NCI-H2196 treated with DMSO at 0.1 percent for 48 hours (cell line): Measurements from ENCODE around the gene LOXL1.
"Not testable (repeated sequence)": the region's sequence is repeated elsewhere in the genome, so short reads cannot be mapped to it uniquely, and the experiment has no call there.

ENCODE experiments used
- DNase-seq: peaks from one replicate; lab custom pipeline; 2025; ENCODE audit not compliant: unreplicated experiment; lab: John Stamatoyannopoulos, UW

LOXL1 gene

DNA sequence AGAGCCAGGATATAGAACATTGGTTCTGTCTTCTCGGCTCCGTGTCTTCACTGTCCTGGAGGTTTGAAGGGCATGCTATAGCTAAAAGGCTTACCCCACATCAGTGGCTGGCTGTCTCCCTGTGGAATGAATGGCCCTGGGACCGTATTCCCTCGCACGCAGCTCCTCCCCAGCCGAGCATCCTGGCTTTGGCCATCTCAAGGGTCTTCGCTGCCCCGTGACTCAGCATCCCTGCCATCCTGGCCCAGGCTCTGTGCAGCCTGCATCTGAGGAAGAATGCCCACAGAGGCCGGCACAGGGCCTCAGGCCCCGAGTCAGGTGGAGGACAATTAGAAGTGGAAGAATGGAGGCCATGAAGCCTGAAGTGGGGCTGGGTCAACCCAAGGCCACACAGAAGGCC is 11.0 kb downstream of the LOXL1 start:
- no peak for DNase-seq

DNA sequence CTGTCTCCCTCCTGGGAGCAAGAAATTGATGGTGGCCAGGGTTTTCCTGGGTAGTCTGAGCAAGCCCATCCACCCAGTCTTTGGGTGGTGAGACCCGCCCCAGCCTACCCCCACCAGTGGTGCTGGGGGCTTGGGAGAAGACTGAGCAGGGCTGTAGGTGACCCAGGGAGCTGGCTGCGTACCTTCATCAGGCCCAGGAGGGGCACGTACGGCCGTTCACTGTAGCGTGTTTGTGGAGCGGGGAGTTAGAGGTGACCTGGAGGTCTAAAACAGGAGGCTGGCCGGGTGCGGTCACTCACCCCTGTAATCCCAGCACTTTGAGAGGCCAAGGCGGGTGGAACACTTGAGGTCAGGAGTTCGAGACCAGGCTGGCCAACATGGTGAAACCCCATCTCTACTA is 11.5 kb downstream of the LOXL1 start:
- no peak for DNase-seq

DNA sequence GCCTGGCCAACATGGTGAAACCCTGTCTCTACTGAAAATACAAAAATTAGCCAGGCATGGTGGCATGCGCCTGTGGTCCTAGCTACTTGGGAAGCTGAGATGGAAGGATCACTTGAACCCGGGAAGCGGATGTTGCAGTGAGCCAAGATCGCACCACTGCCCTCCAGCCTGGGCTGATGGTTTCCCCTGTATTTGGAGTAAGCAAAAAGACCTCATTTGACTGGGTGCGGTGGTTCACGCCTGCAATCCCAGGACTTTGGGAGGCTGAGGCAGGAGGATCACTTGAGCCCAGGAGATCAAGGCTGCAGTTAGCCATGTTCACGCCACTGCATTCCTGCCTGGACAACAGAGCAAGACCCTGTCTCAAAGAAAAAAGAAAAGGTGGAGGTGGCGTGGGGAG is 12.3 kb downstream of the LOXL1 start:
- DNase-seq = not testable (repeated sequence)

DNA sequence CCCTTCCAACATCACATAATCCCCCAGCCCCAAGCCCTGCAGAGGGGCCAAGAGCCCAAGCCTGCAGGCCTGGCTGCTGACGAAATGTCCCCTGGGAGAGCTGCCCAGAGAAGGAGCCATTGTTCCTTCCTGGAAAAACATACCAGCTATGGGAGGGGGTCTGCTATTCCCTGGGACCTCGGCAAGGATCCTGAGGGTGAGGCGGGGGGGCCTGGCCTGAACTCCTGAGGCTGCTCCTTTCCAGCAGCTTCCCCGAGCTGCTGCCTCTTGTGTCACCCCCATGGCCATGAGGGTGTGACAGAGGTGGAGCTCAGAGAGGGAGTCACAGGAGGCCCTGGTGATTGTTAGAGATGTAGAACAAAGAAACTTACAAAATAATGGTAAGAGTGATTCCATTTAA is 12.9 kb downstream of the LOXL1 start:
- DNase-seq = no peak

DNA sequence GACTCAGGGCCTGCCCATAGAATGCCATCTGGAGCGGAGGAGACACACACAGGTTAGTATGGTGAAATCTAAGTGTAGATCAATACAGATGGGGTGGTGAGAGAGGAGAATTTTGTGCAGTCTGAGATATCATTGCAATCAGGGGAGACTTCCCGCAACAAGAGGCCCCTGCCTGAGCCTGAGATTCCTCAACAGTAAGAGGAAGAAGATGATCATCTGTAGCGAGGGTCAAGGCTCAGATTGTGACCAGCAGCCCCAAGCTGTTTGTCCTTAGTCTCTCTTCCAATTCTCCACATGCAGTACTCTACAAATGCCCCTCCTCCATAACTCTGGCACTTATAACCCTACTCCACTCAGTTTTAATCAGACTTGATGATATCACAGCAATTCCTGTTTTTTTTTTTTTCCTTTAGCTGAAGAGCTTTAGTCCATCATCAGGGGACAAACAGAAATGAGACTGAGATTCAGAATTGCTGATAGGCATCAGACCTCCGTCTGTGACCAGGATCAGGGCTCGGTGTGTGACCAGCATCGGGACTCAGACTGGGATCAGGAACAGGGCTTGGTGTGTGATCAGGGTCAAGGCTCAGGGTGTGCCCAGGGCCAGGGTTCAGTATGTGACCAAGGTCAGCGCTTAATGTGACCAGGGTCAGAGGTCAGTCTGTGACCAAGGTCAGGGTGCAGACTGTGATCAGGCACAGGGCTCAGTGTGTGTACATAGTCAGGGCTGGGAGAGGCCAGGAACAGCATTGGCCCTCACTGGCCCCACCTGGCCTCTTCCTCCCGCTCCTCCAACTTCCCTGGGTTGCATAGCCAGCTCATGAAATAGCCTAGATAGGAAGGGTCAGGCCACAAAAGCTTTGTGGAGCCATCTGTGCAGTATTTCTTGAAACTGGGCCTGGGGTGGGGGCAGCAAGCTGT is 14.1 kb downstream of the LOXL1 start:
- DNase-seq = no peak

DNA sequence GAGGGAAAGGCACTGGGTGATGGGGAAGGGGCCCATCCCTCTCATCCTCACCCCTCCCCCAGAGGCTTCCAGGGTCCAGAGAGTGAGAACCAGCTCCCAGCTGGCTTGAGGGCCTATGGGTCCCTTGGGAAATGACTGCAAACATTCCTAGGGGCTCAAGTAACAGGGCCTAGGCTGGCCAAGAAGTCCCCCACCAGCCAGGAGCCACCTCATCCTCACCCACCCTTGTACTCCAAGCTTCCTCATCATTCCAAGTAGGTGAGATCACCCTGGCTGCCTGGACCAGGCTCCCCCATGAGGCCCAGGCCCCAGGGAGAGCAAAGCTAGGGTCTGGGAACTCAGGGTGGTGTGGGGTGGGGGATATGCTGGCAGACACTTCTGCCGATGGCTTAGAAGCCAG is 14.8 kb downstream of the LOXL1 start:
- DNase-seq = no peak

DNA sequence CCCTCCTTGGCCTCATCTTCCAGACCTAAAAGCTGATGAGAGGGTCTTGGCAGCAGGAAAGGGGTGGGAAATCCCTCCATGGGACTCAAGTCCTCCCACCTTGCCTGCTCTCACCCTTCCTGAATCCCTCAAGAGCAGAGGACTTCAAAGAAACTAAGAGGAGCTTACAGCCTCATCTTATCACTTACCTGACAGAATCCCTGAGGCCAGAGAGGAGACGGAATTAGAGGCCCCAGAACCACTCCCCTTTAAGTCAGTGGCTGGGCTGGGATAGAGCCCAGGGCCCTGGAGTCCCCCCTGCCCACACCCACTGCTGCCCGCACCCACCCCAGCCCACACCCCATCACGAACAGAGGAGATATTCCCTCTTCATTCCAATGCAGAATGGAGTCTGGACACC is 15.2 kb downstream of the LOXL1 start:
- DNase-seq = no peak

DNA sequence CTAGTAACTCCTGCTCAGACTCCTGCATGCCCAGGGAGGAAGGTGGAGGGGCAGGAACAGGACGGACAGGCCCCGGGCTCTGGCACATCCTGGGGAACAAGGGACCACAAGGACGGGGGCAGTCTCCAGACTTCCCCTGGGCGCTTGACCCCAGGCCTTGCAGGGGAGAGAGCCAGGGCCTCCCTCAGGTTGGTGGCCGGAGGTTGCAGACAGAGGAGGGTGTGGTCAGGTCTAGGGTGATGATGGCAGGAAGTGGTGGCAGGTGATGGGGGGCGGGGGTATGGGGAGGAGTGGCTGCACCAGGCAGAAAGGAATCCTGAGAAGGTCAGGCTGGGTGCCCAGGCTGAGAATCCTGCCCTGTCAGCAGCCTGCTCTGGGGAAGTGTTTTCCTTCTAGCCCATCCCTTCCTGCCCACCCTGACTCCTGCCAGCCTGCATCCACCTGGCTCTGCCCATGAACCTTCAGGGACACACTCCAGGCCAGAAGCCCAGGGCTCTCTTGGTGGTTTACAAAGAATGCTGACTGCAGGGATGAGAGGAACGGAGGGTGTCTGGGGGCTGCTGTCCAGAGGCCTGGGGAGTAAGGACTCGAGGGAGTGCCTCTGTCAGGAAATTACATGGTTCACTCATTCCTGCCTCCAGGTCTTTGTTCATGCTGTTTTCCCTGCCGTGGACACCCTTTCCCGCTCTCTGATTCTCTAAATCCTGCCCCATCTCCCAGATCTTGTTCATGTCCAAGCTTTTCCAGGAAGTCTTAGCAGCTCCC is 15.8 kb downstream of the LOXL1 start:
- no peak for DNase-seq

DNA sequence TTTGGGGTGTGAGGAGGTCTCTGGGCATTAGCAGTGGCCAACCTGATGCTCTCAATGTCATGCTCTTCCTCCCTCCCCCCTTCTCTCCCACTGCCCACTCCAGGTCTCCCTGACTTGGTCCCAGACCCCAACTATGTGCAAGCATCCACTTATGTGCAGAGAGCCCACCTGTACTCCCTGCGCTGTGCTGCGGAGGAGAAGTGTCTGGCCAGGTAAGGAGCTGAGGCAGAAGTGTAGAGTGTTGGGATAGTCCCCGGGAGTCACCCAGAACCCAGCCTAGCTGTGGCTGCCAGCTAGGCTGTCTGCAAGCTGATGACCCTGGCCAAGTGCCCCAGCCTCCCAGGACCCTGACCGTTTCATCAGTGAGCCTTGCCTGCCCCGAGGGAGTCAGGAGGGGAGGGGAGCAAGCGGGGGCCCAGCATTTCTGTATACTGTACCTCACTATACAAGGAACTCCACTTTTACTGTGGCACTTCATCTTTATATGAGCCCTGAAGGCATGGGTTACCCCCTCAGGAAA is 16.5 kb downstream of the LOXL1 start:
- DNase-seq = no peak

DNA sequence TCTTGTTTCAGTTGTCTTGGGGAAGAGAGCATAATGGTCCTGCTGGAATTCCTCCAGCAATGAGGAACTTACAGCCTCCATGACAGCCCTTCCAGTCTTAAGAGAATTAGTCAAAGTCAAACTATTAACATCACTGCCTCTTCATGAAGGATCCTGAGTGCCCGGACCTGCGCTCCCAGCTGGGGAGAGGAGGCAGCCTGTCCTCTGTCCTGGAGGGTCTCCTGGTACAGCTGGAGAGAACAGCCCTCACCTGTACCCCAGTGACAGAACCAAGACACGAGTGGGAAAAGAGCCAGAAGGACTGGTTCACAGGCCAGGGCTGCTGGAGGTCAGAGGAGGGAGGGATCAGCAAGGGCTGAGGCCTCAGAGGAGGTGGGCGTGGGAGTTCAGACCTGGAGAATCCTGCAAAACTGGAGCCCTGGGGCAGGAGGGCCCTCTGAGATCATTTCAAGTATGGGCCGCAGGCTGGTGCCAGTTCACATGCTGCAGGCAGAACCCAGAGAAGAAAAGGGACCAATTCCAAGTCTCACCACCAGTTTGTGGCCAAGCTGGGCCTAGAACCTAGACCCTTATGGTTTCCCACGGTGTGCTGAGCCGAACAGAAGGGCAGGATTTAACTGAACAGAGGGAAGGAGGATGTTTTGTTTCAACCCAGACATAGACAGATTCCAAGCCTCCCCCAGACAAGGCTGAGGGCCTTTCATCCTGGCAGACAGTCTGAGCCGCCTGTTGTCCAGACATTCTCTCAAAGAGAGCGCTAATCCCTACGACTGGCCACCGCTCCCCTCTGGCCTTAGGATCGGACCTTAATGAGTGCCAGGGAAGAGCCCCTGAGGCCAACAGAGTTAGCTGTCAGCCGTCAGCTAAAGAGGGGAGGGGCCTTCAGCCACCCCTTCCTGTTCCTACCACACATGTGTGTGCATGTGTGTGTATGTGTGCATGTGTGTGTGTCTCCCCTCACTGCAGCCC is 18.2 kb downstream of the LOXL1 start:
- no peak for DNase-seq

DNA sequence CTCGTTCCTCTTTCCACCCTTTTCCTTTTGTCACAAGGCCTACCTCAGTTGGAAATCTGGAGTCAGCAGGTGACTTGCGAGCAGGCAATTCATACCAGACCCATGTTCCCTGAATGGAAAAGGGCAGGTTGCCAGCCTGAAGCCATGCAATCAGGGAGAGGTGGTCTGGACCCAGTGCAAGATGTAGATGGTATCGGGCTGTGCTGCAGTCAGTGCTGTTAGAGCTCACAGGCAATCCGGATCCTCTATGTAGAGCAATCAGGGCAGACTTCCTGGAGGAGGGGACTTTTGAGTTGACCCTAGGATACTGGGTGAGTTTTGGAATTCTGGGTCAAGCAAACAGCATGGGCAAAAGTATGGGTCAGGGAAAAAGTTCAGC is 18.9 kb downstream of the LOXL1 start:
- no peak for DNase-seq

DNA sequence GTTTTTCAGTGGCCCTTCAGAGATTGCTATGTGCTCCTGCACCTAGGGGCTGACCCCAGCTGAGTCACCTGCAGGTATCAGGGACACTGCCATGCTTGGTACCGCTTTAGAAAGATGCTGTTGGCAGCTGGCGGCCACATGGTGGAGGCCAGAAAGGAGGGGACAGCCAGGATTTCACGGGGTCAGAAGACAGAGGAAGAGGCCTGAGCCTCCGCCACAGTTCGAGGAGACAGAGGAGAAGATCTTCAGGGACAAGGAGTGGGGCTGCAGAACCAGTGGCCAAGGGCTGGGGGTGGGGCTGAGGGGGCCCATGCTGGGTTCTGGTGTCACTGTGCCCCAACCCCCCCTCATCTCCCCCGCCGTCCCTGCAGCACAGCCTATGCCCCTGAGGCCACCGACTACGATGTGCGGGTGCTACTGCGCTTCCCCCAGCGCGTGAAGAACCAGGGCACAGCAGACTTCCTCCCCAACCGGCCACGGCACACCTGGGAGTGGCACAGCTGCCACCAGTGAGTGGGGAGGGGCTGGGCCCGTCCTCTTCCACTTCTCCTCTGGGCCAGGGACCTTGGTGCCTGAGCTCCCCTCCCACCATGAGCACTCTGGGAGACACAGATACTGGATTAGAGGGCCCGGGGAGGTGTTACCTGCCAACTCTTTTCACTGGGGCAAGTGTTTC is 19.9 kb downstream of the LOXL1 start:
- DNase-seq = no peak

DNA sequence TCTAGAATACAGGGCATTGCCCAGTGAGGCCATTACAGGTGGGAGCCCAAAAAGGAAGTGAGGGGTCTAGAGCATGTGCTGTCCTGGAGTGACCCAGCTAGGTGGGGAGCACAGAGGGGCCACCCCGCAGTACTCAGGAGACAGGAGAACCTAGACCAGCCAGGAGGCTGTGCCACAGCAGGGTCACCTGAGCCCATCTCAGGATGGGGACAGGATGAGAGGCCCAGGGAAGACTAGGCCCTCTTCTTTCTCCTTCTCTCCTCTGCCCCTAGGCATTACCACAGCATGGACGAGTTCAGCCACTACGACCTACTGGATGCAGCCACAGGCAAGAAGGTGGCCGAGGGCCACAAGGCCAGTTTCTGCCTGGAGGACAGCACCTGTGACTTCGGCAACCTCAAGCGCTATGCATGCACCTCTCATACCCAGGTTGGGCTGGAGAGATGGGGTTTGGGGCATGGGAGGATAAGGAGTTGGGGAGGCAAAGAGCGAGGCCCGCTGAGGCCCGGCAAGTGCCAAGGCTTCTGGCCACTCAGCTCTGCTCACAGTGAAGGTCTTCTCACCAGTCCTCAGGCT is 20.6 kb downstream of the LOXL1 start:
- DNase-seq = no peak

DNA sequence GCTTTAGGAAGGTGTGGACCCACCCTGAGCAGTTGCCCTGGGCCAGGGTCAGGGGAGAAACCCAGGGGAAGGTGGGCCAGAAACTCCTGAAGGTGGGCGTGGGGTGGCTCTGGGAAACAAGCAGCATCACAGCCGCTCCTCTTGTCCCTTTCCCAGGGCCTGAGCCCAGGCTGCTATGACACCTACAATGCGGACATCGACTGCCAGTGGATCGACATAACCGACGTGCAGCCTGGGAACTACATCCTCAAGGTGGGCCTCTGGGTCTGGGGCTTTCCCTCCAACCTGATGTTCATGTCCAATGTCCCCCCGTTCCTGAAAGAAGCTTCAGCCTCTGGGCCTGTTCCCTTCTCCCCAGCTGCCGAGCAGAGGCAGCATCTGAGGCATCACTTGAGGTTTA is 21.4 kb downstream of the LOXL1 start:
- no peak for DNase-seq

DNA sequence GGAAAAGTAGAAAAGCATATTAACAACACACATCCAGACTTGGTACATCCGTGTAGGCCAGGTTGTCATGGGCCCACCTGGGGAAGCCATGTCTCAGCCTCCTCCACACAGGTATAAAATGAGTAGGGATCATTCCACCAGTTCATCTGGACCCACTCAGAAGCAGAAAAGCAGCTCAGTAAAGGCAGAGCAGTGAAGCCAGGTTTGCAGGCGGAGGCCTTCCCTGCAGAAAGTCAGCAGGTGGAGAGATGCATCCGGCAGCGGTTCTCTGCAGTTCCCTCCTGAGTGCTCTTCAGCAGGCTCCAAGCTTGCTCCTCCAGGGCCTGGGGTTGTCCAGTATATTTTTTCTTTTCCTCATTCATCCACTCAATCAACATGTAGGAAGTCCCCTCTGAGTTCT is 22.1 kb downstream of the LOXL1 start:
- DNase-seq = no peak

DNA sequence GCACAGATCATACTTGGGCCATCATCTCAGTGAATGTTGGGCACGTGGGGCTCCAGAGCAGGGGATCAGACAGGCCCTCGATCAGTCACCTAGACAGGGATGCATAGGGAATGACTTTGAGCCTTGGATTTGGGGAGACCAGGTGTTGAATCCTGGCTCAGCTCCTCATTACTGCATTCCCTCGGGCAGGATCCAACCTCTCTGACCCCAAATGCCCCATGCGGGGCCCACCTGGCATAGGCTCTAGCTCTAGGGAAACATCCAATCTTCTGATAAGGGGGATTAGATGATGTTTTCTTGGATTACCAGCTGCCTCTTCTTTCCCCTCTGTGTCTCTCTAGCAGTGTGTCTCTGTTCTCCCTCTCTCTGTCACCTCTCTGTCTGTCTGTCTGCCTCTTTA is 22.7 kb downstream of the LOXL1 start:
- no peak for DNase-seq

DNA sequence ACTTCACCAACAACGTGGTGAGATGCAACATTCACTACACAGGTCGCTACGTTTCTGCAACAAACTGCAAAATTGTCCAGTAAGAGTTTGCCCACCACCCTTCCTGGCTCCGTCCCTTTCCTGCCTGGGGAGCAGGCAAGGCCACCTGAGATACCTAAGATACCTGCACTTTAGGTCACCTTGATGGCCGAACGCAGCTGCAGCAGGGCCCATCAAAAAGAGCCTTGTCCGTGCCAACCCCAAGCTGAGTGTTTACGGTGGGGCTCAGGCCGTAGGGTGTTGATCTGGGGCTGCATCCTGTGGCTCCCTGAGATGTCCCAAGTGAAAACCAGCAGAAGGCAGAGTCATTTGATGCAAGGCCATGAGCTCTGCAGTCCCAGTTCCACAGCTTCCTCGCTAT is 23.2 kb downstream of the LOXL1 start:
- DNase-seq = no peak

DNA sequence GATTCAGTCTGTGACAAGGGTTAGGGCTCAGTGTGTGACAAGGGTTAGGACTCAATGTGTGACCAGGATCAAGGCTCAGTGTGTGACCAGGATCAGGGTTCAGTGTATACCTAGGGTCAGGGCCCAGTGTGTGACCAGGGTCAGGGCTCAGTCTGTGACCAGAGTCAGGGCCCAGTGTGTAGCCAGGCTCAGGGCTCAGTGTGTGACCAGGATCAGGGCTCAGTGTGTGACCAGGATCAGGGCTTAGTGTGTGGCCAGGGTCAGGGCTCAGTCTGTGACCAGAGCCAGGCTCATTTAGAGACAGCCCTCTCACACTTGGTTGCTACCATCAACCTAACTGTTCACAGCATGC is 24.2 kb downstream of the LOXL1 start:
- DNase-seq = no peak

DNA sequence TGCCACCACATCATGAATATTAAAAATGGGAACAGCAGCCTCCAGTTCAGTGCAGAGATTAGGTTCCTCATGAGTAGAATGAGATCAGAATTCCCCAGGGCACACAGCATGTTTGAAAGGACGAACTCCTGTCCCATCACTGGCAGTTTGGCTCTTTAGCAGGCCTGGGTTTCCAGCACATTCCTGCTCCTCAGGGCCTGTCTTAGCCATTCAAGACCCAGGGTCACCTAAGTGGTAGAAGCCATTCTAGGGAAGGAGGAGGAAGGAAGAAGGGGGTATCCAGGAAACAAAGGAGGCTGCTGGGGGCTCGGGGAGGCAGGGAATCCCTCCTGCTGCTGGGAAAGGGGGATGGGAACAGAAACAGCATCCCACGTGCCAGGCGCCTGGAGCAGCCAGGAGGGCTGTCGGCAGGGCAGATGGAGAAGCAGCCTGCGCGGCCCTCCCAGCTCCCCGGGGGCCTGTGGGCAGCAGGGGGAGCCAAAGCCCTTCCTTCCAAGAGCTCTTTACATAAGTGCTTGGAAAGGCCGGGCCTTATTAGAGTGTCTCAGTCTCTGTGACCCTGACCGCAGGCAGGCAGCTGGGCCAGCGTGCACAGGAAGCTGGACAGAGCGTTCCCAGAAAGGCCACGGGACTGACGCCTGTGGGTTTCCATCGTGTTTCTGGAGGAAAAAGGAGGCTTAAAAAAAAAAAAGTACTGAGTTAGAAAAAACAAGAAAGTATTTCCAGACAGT is 24.7 kb downstream of the LOXL1 start:
- DNase-seq = no peak

DNA sequence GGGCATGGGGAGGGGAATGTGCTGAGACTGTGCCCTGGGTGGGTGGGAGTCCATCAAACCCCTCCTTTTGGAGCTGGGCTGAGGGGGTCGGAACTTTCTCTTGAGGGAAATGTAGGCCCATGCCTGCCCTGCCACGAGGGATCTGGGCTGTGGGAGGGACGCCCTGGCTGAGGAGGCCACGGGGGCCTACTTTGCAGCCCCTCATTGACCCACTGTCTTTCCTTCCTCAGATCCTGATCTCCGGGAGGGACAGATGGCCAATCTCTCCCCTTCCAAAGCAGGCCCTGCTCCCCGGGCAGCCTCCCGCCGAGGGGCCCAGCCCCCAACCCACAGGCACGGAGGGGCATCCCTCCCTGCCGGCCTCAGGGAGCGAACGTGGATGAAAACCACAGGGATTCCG is 25.3 kb downstream of the LOXL1 start:
- DNase-seq = no peak
